ENCODE results near the gene CREM.

DNA sequence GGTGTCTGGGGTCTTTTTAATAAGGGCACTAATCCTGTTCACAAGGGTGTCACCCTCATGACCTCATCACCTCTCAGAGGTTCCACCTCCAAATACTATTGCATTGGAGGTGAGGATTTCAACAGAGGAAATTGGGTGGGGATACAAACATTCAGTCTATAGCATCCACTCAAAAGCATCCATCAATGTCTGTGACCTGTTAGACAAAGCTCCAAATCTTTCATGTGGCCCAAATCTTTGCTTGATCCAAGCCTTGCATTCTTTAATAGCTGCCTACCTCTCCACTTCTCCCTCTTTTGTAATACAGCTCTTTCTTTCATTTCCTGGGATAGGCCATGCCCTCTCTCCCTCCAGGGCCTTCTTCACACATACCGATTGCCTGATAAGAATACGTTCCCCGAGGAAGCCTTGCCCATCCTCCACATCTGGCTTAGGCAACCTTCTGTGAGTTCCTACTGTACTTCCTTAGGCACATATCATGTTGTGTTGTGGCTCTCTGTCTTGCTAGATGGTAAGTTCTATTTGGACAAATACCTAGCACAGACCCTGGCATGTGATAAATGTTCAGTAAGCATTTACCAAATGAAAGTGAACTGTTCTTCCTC lies 66.1 kb downstream of the CREM start:
- TF ChIP-seq, protein P1, sequence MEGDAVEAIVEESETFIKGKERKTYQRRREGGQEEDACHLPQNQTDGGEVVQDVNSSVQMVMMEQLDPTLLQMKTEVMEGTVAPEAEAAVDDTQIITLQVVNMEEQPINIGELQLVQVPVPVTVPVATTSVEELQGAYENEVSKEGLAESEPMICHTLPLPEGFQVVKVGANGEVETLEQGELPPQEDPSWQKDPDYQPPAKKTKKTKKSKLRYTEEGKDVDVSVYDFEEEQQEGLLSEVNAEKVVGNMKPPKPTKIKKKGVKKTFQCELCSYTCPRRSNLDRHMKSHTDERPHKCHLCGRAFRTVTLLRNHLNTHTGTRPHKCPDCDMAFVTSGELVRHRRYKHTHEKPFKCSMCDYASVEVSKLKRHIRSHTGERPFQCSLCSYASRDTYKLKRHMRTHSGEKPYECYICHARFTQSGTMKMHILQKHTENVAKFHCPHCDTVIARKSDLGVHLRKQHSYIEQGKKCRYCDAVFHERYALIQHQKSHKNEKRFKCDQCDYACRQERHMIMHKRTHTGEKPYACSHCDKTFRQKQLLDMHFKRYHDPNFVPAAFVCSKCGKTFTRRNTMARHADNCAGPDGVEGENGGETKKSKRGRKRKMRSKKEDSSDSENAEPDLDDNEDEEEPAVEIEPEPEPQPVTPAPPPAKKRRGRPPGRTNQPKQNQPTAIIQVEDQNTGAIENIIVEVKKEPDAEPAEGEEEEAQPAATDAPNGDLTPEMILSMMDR (IDR thresholded peaks at IDR 0.05) = no peak
- no peak for TF ChIP-seq POLR2A (IDR thresholded peaks at IDR 0.05)

Data from testis (tissue), 2 donors.